HL-60 (cell line): ENCODE measurements around the gene CBFA2T2.

Experiments used
- DNase-seq, 2 experiments: peaks; one replicate each; pipeline ENCODE4 v3.0.0-alpha.2; 2010 to 2020; ENCODE audit warnings: low read depth in 1 of 2, low spot score in 1 of 2
- H3K27ac ChIP-seq: fragments of 250-450 bp; sonication (Bioruptor Pico); replicated peaks from 2 replicates; pipeline ENCODE4 v1.5.1; 2020; ENCODE audit warnings: mild to moderate bottlenecking, moderate library complexity
- H3K27me3 ChIP-seq: fragments of 250-450 bp; sonication (Bioruptor Pico); 2 replicates; pipeline ENCODE4 v1.5.1; 2021; ENCODE audit warnings: mild to moderate bottlenecking, moderate library complexity; ENCODE audit not compliant: insufficient read depth, poor library complexity, severe bottlenecking
- H3K4me3 ChIP-seq: replicated peaks from 2 replicates; pipeline ENCODE4 v1.5.1; 2011; ENCODE audit warnings: mild to moderate bottlenecking, control low read depth, low read length; ENCODE audit not compliant: insufficient read depth
- CTCF ChIP-seq: IDR thresholded peaks from one replicate; pipeline ENCODE4 v1.5.1; 2011; ENCODE audit warnings: low read length, control low read depth, inconsistent platforms; ENCODE audit not compliant: insufficient read depth
- GABPA ChIP-seq: IDR thresholded peaks from 2 replicates; pipeline ENCODE4 v1.6.1; 2012; ENCODE audit warnings: low read depth
- POLR2AphosphoS5 ChIP-seq: IDR thresholded peaks from 2 replicates; pipeline ENCODE4 v1.6.1; 2012; ENCODE audit warnings: low read depth
- REST ChIP-seq: IDR thresholded peaks from 2 replicates; pipeline ENCODE4 v1.6.1; 2012; ENCODE audit warnings: low read depth; ENCODE audit not compliant: insufficient replicate concordance
- SPI1 ChIP-seq: IDR thresholded peaks from 2 replicates; pipeline ENCODE4 v1.6.1; 2012; ENCODE audit warnings: low read depth, mild to moderate bottlenecking, borderline replicate concordance

CBFA2T2 gene

GRCh38 chr20:33644313-33645071 is 154.6 kb downstream of the CBFA2T2 start:
- Histone ChIP-seq H3K4me3 (no peak overlapping the region), H3K27me3 (no peaks in the 10 kb centered on the region), H3K27ac (no peak overlapping the region)
- DNase-seq, result no peak
- TF ChIP-seq CTCF (no peak), REST (no peak), SPI1 (no peak)

- Histone ChIP-seq H3K27me3 (no peaks in the 10 kb centered on the region), H3K27ac (no peak overlapping the region), H3K4me3 (no peak overlapping the region)
- TF ChIP-seq CTCF (no peak), POLR2AphosphoS5 (no peak), REST (no peak), GABPA (no peak), SPI1 (no peak)
- DNase-seq, result no peak
These were observed 155.1 kb downstream of the CBFA2T2 start for GRCh38 chr20:33645072-33645358.

GRCh38 chr20:33645396-33645795 is 155.5 kb downstream of the CBFA2T2 start:
- no peaks in the 10 kb centered on the region for H3K27me3 ChIP-seq
- H3K27ac ChIP-seq, result no peak overlapping the region
- H3K4me3 ChIP-seq, result no peak overlapping the region
- DNase-seq, result no peak
- TF ChIP-seq POLR2AphosphoS5 (no peak), CTCF (no peak), SPI1 (no peak), REST (no peak), GABPA (no peak)
